HG03139 (cell line): Measurements from ENCODE around the gene SMARCD2.
"Not testable (repeated sequence)": the region's sequence is repeated elsewhere in the genome, so short reads cannot be mapped to it uniquely, and the experiment has no call there.

Source experiments
- ATAC-seq: cut with Tn5 transposase; IDR thresholded peaks from one replicate; pipeline ENCODE4 v1.9.1; 2021; ENCODE audit not compliant: unreplicated experiment

Gene SMARCD2

GRCh38 chr17:63842540-63843386 is at the start of gene SMARCD2:
Gene SMARCD2, minus strand, starts transcription at chr17:63842685. Its CDS starts 11 bp downstream, at chr17:63842674.
- ATAC-seq = peak; percentile 73

- not testable (repeated sequence) for ATAC-seq
Observed at GRCh38 chr17:63889026-63889848, 46.8 kb upstream of the SMARCD2 start.

- ATAC-seq = not testable (repeated sequence)
Observed at GRCh38 chr17:63885119-63885518, 42.6 kb upstream of the SMARCD2 start.

- not testable (repeated sequence) for ATAC-seq
Observed at GRCh38 chr17:63882626-63883126, 40.2 kb upstream of the SMARCD2 start.

GRCh38 chr17:63881935-63882601 is 39.6 kb upstream of the SMARCD2 start, which contains the start of gene GH2:
Gene GH2, minus strand, starts transcription at chr17:63881944. Its CDS starts 143 bp downstream, at chr17:63881801.
- ATAC-seq = no peak

GRCh38 chr17:63881337-63881736 is 38.9 kb upstream of the SMARCD2 start:
- ATAC-seq = not testable (repeated sequence)

- ATAC-seq = no peak
Observed at GRCh38 chr17:63880706-63881105, 38.2 kb upstream of the SMARCD2 start.

- ATAC-seq = not testable (repeated sequence)
Observed at GRCh38 chr17:63878413-63878812, 35.9 kb upstream of the SMARCD2 start.

GRCh38 chr17:63874693-63875092 is 32.2 kb upstream of the SMARCD2 start:
- ATAC-seq = not testable (repeated sequence)

- not testable (repeated sequence) for ATAC-seq
Observed at GRCh38 chr17:63874061-63874626, 31.7 kb upstream of the SMARCD2 start.

- not testable (repeated sequence) for ATAC-seq
Observed at GRCh38 chr17:63873577-63873976, 31.1 kb upstream of the SMARCD2 start, which contains the start of gene CSH2. Gene CSH2, minus strand, starts transcription at chr17:63873677. Its CDS starts 63 bp downstream, at chr17:63873614.

- not testable (repeated sequence) for ATAC-seq
Observed at GRCh38 chr17:63871646-63872365, 29.3 kb upstream of the SMARCD2 start.

GRCh38 chr17:63870292-63870665 is 27.8 kb upstream of the SMARCD2 start:
- not testable (repeated sequence) for ATAC-seq

GRCh38 chr17:63869491-63870291 is 27.2 kb upstream of the SMARCD2 start:
- not testable (repeated sequence) for ATAC-seq

GRCh38 chr17:63866625-63867024 is 24.1 kb upstream of the SMARCD2 start:
- not testable (repeated sequence) for ATAC-seq

- ATAC-seq = no peak
Observed at GRCh38 chr17:63859257-63859656, 16.8 kb upstream of the SMARCD2 start.

- ATAC-seq = not testable (repeated sequence)
Observed at GRCh38 chr17:63856425-63856824, 13.9 kb upstream of the SMARCD2 start.

- no peak for ATAC-seq
Observed at GRCh38 chr17:63855185-63855584, 12.7 kb upstream of the SMARCD2 start.

- ATAC-seq = no peak
Observed at GRCh38 chr17:63854709-63855108, 12.2 kb upstream of the SMARCD2 start.
